IMR-90 (cell line): Measurements from ENCODE around the gene METTL21C. TPM values are rescaled to one million over a fixed set of nuclear protein-coding genes. Genes with fewer than 3 reads are reported as not detected.

Experiments used
- ATAC-seq: fragments of 200-7000 bp; cut with Tn5 transposase; 2 replicates; pipeline ENCODE4 v1.9.1; 2020; ENCODE audit warnings: low read depth, mild to moderate bottlenecking, moderate library complexity
- BruUV-seq: library from RNA; stranded (reverse); fragments of 400-500 nt; replicated peaks from 2 replicates; lab custom pipeline; 2021; lab: Mats Ljungman, UMichigan
- CTCF ChIA-PET: fragments of 300-600 bp; formaldehyde crosslinking; extraction: SDS; loops from one replicate; lab custom pipeline; 2021; ENCODE audit warnings: antibody characterized with exemption; lab: Yijun Ruan, JAX
- POLR2A ChIA-PET: fragments of 300-600 bp; sonication (Branson Sonifier 250); formaldehyde crosslinking; loops from one replicate; lab custom pipeline; 2022; ENCODE audit warnings: antibody characterized with exemption; ENCODE audit not compliant: unreplicated experiment; lab: Charles Lee
- DNase-seq: peaks from one replicate; pipeline ENCODE4 v3.0.0; 2013
- H2AFZ ChIP-seq: replicated peaks from 2 replicates; pipeline ENCODE3; 2013; ENCODE audit warnings: low read length, mild to moderate bottlenecking; ENCODE audit not compliant: poor library complexity
- H2AK5ac ChIP-seq: 2 replicates; pipeline ENCODE4 v1.6.1; 2013; ENCODE audit warnings: low read depth, low read length, inconsistent platforms
- H2AK9ac ChIP-seq: replicated peaks from 2 replicates; pipeline ENCODE3; 2013; ENCODE audit warnings: mild to moderate bottlenecking, low read depth, low read length, moderate library complexity; ENCODE audit not compliant: poor library complexity
- H2BK120ac ChIP-seq: 2 replicates; pipeline ENCODE4 v1.6.1; 2013; ENCODE audit warnings: low read depth, low read length, inconsistent platforms
- H2BK15ac ChIP-seq: 3 replicates; pipeline ENCODE4 v1.6.1; 2013; ENCODE audit warnings: low read depth, low read length, inconsistent platforms
- H2BK20ac ChIP-seq: 2 replicates; pipeline ENCODE4 v1.6.1; 2013; ENCODE audit warnings: low read depth, mild to moderate bottlenecking, inconsistent platforms, low read length, moderate library complexity
- H2BK5ac ChIP-seq: 2 replicates; pipeline ENCODE4 v1.6.1; 2013; ENCODE audit warnings: mild to moderate bottlenecking, low read depth, low read length, inconsistent platforms; ENCODE audit not compliant: poor library complexity, severe bottlenecking
- H3K14ac ChIP-seq: replicated peaks from 2 replicates; pipeline ENCODE4 v1.6.1; 2013; ENCODE audit warnings: low read depth, low read length, inconsistent platforms
- H3K18ac ChIP-seq: 2 replicates; pipeline ENCODE4 v1.6.1; 2013; ENCODE audit warnings: low read depth, low read length, control low read depth
- H3K23ac ChIP-seq: 2 replicates; pipeline ENCODE4 v1.6.1; 2013; ENCODE audit warnings: low read depth, low read length, inconsistent platforms
- H3K27ac ChIP-seq: 2 replicates; pipeline ENCODE4 v1.5.1; 2013; ENCODE audit warnings: mild to moderate bottlenecking, control low read depth, low read length; ENCODE audit not compliant: insufficient read depth
- H3K27me3 ChIP-seq: 2 replicates; pipeline ENCODE4 v1.6.1; 2013; ENCODE audit warnings: low read length; ENCODE audit not compliant: control insufficient read depth, insufficient read depth
- H3K36me3 ChIP-seq: 2 replicates; pipeline ENCODE4 v1.6.1; 2013; ENCODE audit warnings: low read length, mixed read lengths; ENCODE audit not compliant: control insufficient read depth, insufficient read depth
- H3K4ac ChIP-seq: 2 replicates; pipeline ENCODE4 v1.6.1; 2013; ENCODE audit warnings: low read depth, low read length, inconsistent platforms
- H3K4me1 ChIP-seq: 2 replicates; pipeline ENCODE4 v1.6.1; 2013; ENCODE audit warnings: low read length, mixed read lengths; ENCODE audit not compliant: control insufficient read depth, insufficient read depth
- H3K4me2 ChIP-seq: 2 replicates; pipeline ENCODE4 v1.6.1; 2013; ENCODE audit warnings: low read depth, mild to moderate bottlenecking, control low read depth, low read length, moderate library complexity
- H3K4me3 ChIP-seq: 2 replicates; pipeline ENCODE4 v1.5.1; 2013; ENCODE audit warnings: low read depth, mild to moderate bottlenecking, control low read depth, low read length, moderate library complexity; ENCODE audit not compliant: insufficient read depth
- H3K56ac ChIP-seq: 2 replicates; pipeline ENCODE4 v1.6.1; 2013; ENCODE audit warnings: low read length, inconsistent platforms; ENCODE audit not compliant: insufficient read depth; ENCODE audit errors: extremely low read depth
- H3K79me1 ChIP-seq, 2 experiments: 2 replicates each; pipeline ENCODE4 v1.6.1; 2013; ENCODE audit warnings: low read length in 2 of 2, inconsistent platforms in 1 of 2, low read depth in 1 of 2
- H3K9ac ChIP-seq: 2 replicates; pipeline ENCODE4 v1.6.1; 2013; ENCODE audit warnings: low read depth, low read length, control low read depth
- H3K9me1 ChIP-seq: 2 replicates; pipeline ENCODE4 v1.6.1; 2013; ENCODE audit warnings: low read length, inconsistent platforms; ENCODE audit not compliant: insufficient read depth
- H3K9me3 ChIP-seq: 2 replicates; pipeline ENCODE4 v1.6.1; 2013; ENCODE audit warnings: low read length; ENCODE audit not compliant: control insufficient read depth, insufficient read depth
- H4K20me1 ChIP-seq: 2 replicates; pipeline ENCODE4 v1.6.1; 2013; ENCODE audit warnings: low read length, inconsistent platforms; ENCODE audit not compliant: insufficient read depth
- H4K5ac ChIP-seq: 2 replicates; pipeline ENCODE4 v1.6.1; 2013; ENCODE audit warnings: mild to moderate bottlenecking, low read depth, low read length, control low read depth
- H4K8ac ChIP-seq, 2 experiments: 2 replicates each; pipeline ENCODE4 v1.6.1; 2013; ENCODE audit warnings: low read depth in 2 of 2, low read length in 2 of 2, control low read depth in 1 of 2, inconsistent platforms in 1 of 2
- H4K91ac ChIP-seq: 2 replicates; pipeline ENCODE4 v1.6.1; 2013; ENCODE audit warnings: low read depth, low read length, inconsistent platforms; ENCODE audit not compliant: insufficient read depth
- BHLHE40 ChIP-seq: fragments of 150-350 bp; IDR thresholded peaks from 2 replicates; pipeline ENCODE4 v1.6.1; 2016; ENCODE audit warnings: mild to moderate bottlenecking, low read depth, low read length
- CEBPB ChIP-seq: IDR thresholded peaks from 2 replicates; pipeline ENCODE4 v1.6.1; 2012; ENCODE audit warnings: low read depth, low read length, improper control_type of control experiment
- CHD1 ChIP-seq: IDR thresholded peaks from 2 replicates; pipeline ENCODE4 v1.6.1; 2012; ENCODE audit warnings: low read depth, low read length, improper control_type of control experiment
- CTCF ChIP-seq: conservative IDR thresholded peaks from 2 replicates; pipeline ENCODE4 v1.5.1; 2012; ENCODE audit warnings: mild to moderate bottlenecking, low read depth, low read length, improper control_type of control experiment
- FOS ChIP-seq: fragments of 150-350 bp; IDR thresholded peaks from 2 replicates; pipeline ENCODE4 v1.6.1; 2016; ENCODE audit warnings: low read depth, low read length
- MAFK ChIP-seq: IDR thresholded peaks from 2 replicates; pipeline ENCODE4 v1.6.1; 2012; ENCODE audit warnings: low read depth, low read length, improper control_type of control experiment
- MAZ ChIP-seq: IDR thresholded peaks from 2 replicates; pipeline ENCODE4 v1.6.1; 2012; ENCODE audit warnings: low read depth, mild to moderate bottlenecking, low read length, improper control_type of control experiment, moderate library complexity, borderline replicate concordance
- MXI1 ChIP-seq: IDR thresholded peaks from 2 replicates; pipeline ENCODE4 v1.6.1; 2012; ENCODE audit warnings: low read depth, mild to moderate bottlenecking, low read length, moderate library complexity, borderline replicate concordance
- NFE2L2 ChIP-seq: fragments of 150-350 bp; IDR thresholded peaks from 2 replicates; pipeline ENCODE4 v1.6.1; 2016; ENCODE audit warnings: low read depth, mild to moderate bottlenecking, low read length
- POLR2A ChIP-seq: IDR thresholded peaks from 2 replicates; pipeline ENCODE4 v1.6.1; 2012; ENCODE audit warnings: mild to moderate bottlenecking, low read depth, low read length
- RAD21 ChIP-seq: IDR thresholded peaks from 2 replicates; pipeline ENCODE4 v1.6.1; 2012; ENCODE audit warnings: low read length, improper control_type of control experiment
- RCOR1 ChIP-seq: IDR thresholded peaks from 2 replicates; pipeline ENCODE4 v1.6.1; 2012; ENCODE audit warnings: mild to moderate bottlenecking, low read length, improper control_type of control experiment; ENCODE audit not compliant: insufficient replicate concordance
- RFX5 ChIP-seq: IDR thresholded peaks from 2 replicates; pipeline ENCODE4 v1.8.0; 2012; ENCODE audit warnings: low read depth, mild to moderate bottlenecking, low read length, moderate library complexity
- SMC3 ChIP-seq: fragments of 150-350 bp; IDR thresholded peaks from 2 replicates; pipeline ENCODE4 v1.6.1; 2016; ENCODE audit warnings: low read depth, mild to moderate bottlenecking, antibody characterized with exemption, low read length, moderate library complexity
- WGBS, 2 experiments: methylation state at CpG; one replicate each; pipeline versions ENCODE4 v1.1.5 to v1.1.7; 2013; ENCODE audit warnings: missing lambda C conversion rate in 2 of 2; ENCODE audit not compliant: insufficient read length in 1 of 2; ENCODE audit errors: extremely low coverage in 2 of 2; 5-methylcytosine and 5-hydroxymethylcytosine counted together
- dilution Hi-C: fragments of 300-500 bp; cut with HindIII; formaldehyde crosslinking; loops from one replicate; pipeline ENCODE4 v1.14.3; 2018; ENCODE audit warnings: low sequenced_read_pairs; ENCODE audit not compliant: unreplicated experiment
- in situ Hi-C: fragments of 300-500 bp; cut with MboI; formaldehyde crosslinking; loops from 3 replicates; pipeline ENCODE4 v1.14.3; 2019; ENCODE audit warnings: low sequenced_read_pairs, inconsistent platforms, mixed read lengths
- intact Hi-C: fragments of 100-400 bp; cut with micrococcal nuclease; formaldehyde crosslinking; loops from 2 replicates; pipeline ENCODE4 v1.10.0; 2022
- polyA plus RNA-seq, 3 experiments: library from polyadenylated mRNA; depleted of rRNA; stranded (reverse); fragments of >200 nt; gene quantifications; 2 replicates each; pipeline ENCODE4 v1.2.3, GENCODE V29; 2012; ENCODE audit warnings: low replicate concordance in 1 of 3
- total RNA-seq: library from RNA; depleted of rRNA; stranded (reverse); fragments of >200 nt; gene quantifications from 2 replicates; pipeline ENCODE4 v1.2.3, GENCODE V29; 2012
- TF ChIP-seq, protein P1 (sequence below): fragments of 150-350 bp; IDR thresholded peaks from 2 replicates; pipeline ENCODE4 v1.6.1; 2016; ENCODE audit warnings: low read depth, mild to moderate bottlenecking, low read length, moderate library complexity, borderline replicate concordance
- TF ChIP-seq, protein P2 (sequence below): fragments of 150-350 bp; IDR thresholded peaks from 2 replicates; pipeline ENCODE4 v1.6.1; 2017; ENCODE audit warnings: mild to moderate bottlenecking, antibody characterized with exemption, low read length, low read depth

METTL21C gene
- total and polyA plus RNA-seq, 2 of the 4 experiments (the other 2 are of a cell fraction): not detected

GRCh38 chr13:102692491-102692826 lies 2.4 kb downstream of the METTL21C start:
- no peak for TF ChIP-seq MXI1
- no peak for TF ChIP-seq CTCF
- no peak for TF ChIP-seq BHLHE40
- no peak for TF ChIP-seq RFX5
- TF ChIP-seq POLR2A: no peak
- no peak for TF ChIP-seq RAD21
- no peak for TF ChIP-seq NFE2L2
- TF ChIP-seq, protein P1, sequence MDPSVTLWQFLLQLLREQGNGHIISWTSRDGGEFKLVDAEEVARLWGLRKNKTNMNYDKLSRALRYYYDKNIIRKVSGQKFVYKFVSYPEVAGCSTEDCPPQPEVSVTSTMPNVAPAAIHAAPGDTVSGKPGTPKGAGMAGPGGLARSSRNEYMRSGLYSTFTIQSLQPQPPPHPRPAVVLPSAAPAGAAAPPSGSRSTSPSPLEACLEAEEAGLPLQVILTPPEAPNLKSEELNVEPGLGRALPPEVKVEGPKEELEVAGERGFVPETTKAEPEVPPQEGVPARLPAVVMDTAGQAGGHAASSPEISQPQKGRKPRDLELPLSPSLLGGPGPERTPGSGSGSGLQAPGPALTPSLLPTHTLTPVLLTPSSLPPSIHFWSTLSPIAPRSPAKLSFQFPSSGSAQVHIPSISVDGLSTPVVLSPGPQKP: no peak
- TF ChIP-seq, protein P2, sequence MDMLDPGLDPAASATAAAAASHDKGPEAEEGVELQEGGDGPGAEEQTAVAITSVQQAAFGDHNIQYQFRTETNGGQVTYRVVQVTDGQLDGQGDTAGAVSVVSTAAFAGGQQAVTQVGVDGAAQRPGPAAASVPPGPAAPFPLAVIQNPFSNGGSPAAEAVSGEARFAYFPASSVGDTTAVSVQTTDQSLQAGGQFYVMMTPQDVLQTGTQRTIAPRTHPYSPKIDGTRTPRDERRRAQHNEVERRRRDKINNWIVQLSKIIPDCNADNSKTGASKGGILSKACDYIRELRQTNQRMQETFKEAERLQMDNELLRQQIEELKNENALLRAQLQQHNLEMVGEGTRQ: no peak
- TF ChIP-seq CHD1: no peak
- no peak for TF ChIP-seq RCOR1
- no peak for TF ChIP-seq SMC3
- no peak for TF ChIP-seq MAFK
- no peak for TF ChIP-seq FOS
- TF ChIP-seq CEBPB: no peak
- TF ChIP-seq MAZ: no peak
- H2BK15ac ChIP-seq: no peak overlapping the region
- intact Hi-C loops: no loop called here

More at GRCh38 chr13:102692491-102692826, 2.4 kb downstream of the METTL21C start:
- CTCF ChIA-PET: interaction anchor here (0.6 kb wide), 2 partner anchors 563 to 652 kb away, joined by 3 read pairs; no protein-coding TSS in a partner anchor
- peaks cover 42% of the 10 kb centered on the region for H3K27me3 ChIP-seq
- H2BK5ac ChIP-seq: no peak overlapping the region
- H2BK120ac ChIP-seq: no peak overlapping the region
- H4K5ac ChIP-seq: no peak overlapping the region
- H3K4ac ChIP-seq: no peak overlapping the region
- no peak overlapping the region for H3K4me3 ChIP-seq
- no peaks in the 10 kb centered on the region for H3K9me1 ChIP-seq
- no peak overlapping the region for H2AFZ ChIP-seq
- H3K36me3 ChIP-seq: no peaks in the 10 kb centered on the region
- ATAC-seq: no peak
- H2AK9ac ChIP-seq: no peak overlapping the region
- no peak overlapping the region for H3K4me2 ChIP-seq
- no peaks in the 10 kb centered on the region for H4K20me1 ChIP-seq
- no peaks in the 10 kb centered on the region for H3K4me1 ChIP-seq
- H3K9ac ChIP-seq: no peak overlapping the region
- no peak overlapping the region for H3K27ac ChIP-seq
- no peak overlapping the region for H3K23ac ChIP-seq
- WGBS, 2 experiments: no CpG with 5 or more reads among the region's 2 CpGs
- no peak for DNase-seq
- H4K91ac ChIP-seq: no peak overlapping the region
- H2AK5ac ChIP-seq: no peak overlapping the region
- H3K18ac ChIP-seq: no peak overlapping the region
- no peak overlapping the region for H3K56ac ChIP-seq
- in situ Hi-C loops (no loop called here), dilution Hi-C loops (no loop called here)
- BruUV-seq: no TSS peak
- no peaks in the 10 kb centered on the region for H3K79me1 ChIP-seq
- H3K9me3 ChIP-seq: peaks cover 2% of the 10 kb centered on the region; the same call in 1 of the 2 replicates
- H4K8ac ChIP-seq: no peak overlapping the region
- H2BK20ac ChIP-seq: no peak overlapping the region
- H3K14ac ChIP-seq: no peak overlapping the region
- POLR2A ChIA-PET: interaction anchor here (0.5 kb wide), 1 partner anchor 174 kb away, joined by 4 read pairs; no protein-coding TSS in a partner anchor
